Epithelial cell of proximal tubule (primary cell): ENCODE results near the gene CALHM6. TPM values are rescaled to one million over a fixed set of nuclear protein-coding genes. Genes with fewer than 3 reads are reported as not detected.
A peak's percentile ranks its signal among the peaks of the same experiment; 100 is the strongest.
"Not testable (repeated sequence)": the region's sequence is repeated elsewhere in the genome, so short reads cannot be mapped to it uniquely, and the experiment has no call there.

Source experiments
- DNase-seq: peaks from one replicate; pipeline ENCODE4 v3.0.0-alpha.2; 2011; ENCODE audit warnings: low read depth
- H3K4me3 ChIP-seq: 2 replicates; pipeline ENCODE4 v1.5.1; 2011; ENCODE audit warnings: low read depth, mild to moderate bottlenecking, low read length
- total RNA-seq: library from RNA; depleted of rRNA; stranded (reverse); fragments of >200 nt; gene quantifications from 2 replicates; pipeline ENCODE4 v1.2.3, GENCODE V29; 2015
- TF ChIP-seq, protein P1 (sequence below): conservative IDR thresholded peaks from 2 replicates; pipeline ENCODE4 v1.5.1; 2012; ENCODE audit warnings: low read depth, mild to moderate bottlenecking, low read length

The CALHM6 gene
- total RNA-seq, 1 donor from 2014 or later: 0.35 TPM

DNA sequence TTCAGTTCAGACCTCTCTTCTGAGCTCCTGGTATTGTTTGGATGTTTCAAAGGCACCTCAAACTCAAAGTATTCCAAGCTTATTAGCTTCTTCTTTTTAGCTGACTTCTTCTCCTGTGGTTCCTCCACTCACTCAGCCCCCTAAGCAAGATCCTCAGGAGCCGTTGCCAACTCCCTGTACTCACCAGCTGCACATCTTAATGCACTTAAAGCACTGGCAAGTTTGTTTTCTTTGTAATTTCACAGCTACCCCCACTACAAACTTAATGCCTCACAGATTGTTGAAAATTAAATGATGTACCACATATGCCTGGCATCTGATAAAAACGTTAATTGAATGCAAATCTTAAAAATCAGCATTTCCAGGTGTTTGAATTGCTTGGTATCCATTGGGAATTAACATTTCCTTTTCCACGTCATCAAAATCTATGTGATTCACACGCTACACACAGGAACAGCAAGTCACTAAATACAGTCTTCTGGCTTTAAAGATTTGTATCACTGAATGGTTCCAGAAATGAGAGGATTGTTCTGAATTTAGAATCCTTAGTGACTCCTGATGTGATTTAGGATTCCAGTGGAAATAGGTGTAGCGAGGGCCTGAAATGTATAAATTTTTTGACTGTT, 24.5 kb downstream of the CALHM6 start:
- DNase-seq: no peak
- no peak overlapping the region for H3K4me3 ChIP-seq

DNA sequence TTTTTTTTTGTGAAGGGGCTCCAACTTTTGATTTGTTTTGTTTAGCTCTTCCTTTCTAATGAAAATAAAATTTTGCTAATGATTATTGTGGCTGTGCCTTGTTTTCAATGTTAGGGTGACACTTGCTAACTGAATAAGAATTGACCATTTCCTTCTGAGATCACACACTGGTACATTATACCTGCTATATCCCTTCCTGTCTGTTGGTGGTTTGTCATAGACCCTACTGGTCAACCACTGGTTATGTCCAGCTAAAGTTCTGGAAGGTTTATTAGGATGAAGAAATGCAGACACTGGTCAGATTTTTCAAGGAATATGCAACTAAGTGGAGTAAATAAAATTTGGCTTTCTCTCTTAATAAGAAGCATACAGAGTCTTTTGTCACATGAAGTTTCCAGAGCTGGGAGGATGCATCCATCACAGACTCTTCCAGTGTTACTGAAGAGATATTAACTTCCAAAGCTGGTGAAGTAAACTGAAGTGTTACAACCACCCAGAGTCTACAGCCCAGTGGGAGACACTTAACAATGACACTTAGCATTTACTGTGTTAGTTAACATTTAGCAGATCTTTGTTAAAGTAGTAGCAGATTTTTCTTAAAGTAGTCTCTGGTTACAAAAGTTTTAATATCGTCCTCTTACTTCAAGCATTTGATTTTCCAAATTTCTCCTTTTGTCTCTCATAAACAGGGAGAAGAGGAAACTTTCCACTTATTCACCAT, 30.6 kb downstream of the CALHM6 start:
- DNase-seq: no peak
- TF ChIP-seq, protein P1, sequence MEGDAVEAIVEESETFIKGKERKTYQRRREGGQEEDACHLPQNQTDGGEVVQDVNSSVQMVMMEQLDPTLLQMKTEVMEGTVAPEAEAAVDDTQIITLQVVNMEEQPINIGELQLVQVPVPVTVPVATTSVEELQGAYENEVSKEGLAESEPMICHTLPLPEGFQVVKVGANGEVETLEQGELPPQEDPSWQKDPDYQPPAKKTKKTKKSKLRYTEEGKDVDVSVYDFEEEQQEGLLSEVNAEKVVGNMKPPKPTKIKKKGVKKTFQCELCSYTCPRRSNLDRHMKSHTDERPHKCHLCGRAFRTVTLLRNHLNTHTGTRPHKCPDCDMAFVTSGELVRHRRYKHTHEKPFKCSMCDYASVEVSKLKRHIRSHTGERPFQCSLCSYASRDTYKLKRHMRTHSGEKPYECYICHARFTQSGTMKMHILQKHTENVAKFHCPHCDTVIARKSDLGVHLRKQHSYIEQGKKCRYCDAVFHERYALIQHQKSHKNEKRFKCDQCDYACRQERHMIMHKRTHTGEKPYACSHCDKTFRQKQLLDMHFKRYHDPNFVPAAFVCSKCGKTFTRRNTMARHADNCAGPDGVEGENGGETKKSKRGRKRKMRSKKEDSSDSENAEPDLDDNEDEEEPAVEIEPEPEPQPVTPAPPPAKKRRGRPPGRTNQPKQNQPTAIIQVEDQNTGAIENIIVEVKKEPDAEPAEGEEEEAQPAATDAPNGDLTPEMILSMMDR: no peak
- no peak overlapping the region for H3K4me3 ChIP-seq

More for the DNA sequence above, 24.5 kb downstream of the CALHM6 start:
- TF ChIP-seq, protein P1: no peak

DNA sequence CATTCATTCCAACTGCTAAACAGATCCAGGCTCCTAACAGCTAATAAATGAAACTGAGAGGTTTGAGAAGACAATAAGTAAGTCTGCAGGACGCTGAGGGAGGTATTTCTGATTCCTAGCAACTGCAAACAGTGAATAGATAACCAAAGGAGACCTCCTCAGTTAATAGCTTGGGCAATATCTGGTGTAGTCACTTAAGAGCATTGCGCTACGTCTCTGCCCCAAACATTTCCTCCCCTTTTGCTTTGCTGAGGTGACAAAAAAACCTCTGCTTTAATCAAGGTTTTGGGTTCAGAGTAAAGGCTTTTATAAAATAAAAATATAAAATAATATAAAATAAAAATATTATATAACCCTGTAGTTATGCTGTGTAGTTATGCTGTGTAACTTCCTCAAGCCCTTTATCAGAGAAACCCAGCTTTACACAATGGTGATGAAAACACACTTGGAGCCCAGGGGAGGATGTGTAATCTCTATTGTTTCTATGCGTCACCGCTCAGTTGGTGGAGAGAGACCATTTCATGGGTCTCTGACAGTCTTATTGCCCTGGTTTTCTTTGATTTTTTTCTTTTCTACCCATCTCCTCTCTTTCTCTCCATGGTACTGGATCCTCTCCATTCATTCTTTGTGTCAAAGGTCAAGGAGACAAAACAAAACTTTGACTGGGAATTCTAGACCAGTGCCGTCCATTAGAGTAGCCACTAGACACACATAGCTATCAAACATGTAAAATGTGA, 31.3 kb downstream of the CALHM6 start:
- no peak overlapping the region for H3K4me3 ChIP-seq
- no peak for DNase-seq
- TF ChIP-seq, protein P1: no peak

DNA sequence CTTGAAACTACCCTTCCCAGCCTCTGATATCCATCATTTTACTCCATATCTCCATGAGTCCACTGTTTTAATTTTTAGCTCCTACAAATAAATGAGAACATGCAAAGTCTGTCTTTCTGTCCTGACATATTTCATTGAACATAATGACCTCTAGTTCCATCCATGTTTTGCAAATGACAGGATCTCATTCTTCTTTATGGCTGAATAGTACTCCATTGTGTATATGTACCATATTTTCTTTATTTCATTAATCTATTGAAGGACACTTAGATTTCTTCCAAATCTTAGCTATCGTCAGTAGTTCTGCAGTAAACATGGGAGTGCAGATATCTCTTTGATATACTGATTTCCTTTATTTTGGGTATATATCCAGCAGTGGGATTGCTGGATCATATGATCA, 34.0 kb downstream of the CALHM6 start:
- H3K4me3 ChIP-seq, DNase-seq: not testable (repeated sequence)

DNA sequence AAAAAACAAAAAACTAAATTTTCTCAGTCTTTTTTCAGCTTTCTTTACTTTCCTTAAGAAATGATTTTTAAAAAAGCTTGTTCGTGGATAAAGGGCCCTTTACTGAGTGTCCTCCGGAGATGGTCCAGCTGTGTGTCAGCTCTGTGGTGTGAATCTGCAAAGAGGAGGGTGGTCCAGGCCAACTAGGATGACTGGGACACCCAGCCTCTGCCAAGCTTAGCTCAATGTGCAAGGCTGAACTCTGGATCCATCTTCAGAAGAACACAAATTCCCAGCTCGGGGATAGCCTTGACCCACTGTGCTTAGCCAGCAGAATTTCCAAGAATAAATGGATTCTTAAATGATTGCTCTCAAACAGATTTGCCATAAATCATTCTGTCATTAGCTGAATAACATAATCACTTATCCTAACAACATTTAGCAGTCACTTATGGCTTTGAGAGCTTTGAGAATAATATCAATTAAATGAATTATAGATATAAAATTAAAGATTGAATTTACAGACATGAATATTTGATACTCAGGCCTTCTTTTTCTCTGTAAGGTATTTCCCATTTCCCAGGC, 36.0 kb downstream of the CALHM6 start:
- TF ChIP-seq, protein P1: no peak
- H3K4me3 ChIP-seq: no peak overlapping the region
- DNase-seq: no peak

DNA sequence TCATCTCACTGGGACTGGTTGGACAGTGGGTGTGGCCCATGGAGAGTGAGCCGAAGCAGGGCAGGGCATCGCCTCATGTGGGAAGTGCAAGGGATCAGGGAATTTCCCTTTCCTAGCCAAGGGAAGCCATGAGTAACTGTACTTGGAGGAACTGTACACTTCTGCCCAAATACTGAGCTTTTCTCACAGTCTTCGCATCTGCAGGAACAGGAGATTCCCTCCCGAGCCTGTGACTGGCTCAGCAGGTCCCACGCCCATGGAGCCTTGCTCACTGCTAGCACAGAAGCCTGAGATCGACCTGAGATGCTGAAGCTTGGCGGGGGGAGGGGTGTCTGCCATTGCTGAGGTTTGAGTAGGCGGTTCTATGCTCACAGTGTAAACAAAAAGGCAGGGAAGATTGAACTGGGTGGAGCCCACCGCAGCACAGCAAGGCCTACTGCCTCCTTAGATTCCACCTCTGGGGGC, 39.8 kb downstream of the CALHM6 start:
- DNase-seq: peak; percentile 9
- H3K4me3 ChIP-seq: no peak overlapping the region

DNA sequence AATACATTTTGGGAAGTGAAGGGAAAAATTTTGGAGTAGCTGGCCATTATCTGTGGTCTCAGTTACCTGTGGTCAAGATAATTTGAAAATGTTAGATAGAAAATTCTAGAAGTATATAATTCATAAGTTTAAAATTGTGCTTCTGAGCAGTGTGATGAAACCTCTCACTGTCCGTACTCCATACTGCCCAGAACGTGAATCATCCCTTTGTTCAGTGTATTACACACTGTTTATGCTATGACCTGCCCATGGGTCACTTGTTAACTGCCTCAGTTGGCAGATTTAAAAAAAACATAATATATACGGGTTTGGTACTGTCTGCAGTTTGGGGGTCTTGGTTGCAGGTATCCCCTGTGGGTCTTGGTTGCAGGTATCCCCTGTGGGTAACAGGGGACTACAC, 46.1 kb downstream of the CALHM6 start:
- TF ChIP-seq, protein P1: no peak
- H3K4me3 ChIP-seq: no peak overlapping the region
- no peak for DNase-seq

More for the DNA sequence above, 39.8 kb downstream of the CALHM6 start:
- TF ChIP-seq, protein P1: no peak
